ENCODE results near the gene CD69.

- TF ChIP-seq POLR2A (IDR thresholded peaks at IDR 0.05) (no peak), POLR2AphosphoS5 (IDR thresholded peaks at IDR 0.05) (no peak)
- TF ChIP-seq, protein P1, sequence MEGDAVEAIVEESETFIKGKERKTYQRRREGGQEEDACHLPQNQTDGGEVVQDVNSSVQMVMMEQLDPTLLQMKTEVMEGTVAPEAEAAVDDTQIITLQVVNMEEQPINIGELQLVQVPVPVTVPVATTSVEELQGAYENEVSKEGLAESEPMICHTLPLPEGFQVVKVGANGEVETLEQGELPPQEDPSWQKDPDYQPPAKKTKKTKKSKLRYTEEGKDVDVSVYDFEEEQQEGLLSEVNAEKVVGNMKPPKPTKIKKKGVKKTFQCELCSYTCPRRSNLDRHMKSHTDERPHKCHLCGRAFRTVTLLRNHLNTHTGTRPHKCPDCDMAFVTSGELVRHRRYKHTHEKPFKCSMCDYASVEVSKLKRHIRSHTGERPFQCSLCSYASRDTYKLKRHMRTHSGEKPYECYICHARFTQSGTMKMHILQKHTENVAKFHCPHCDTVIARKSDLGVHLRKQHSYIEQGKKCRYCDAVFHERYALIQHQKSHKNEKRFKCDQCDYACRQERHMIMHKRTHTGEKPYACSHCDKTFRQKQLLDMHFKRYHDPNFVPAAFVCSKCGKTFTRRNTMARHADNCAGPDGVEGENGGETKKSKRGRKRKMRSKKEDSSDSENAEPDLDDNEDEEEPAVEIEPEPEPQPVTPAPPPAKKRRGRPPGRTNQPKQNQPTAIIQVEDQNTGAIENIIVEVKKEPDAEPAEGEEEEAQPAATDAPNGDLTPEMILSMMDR (IDR thresholded peaks at IDR 0.05), result no peak
Observed at GRCh38 chr12:9740106-9740750, 20.5 kb downstream of the CD69 start.
